Smooth muscle cell (in vitro differentiated cells): ENCODE data around the gene FOXN3. TPM values are rescaled to one million over a fixed set of nuclear protein-coding genes. Genes with fewer than 3 reads are reported as not detected.

Experiments used
- DNase-seq: peaks from one replicate; lab custom pipeline; 2025; ENCODE audit not compliant: unreplicated experiment; lab: John Stamatoyannopoulos, UW
- H2AFZ ChIP-seq: fragments of 200-600 bp; sonication (generic); 2 replicates; pipeline ENCODE4 v1.6.0; 2016; ENCODE audit warnings: antibody characterized with exemption, low read depth, mild to moderate bottlenecking
- H3F3A ChIP-seq: fragments of 200-600 bp; sonication (generic); 2 replicates; pipeline ENCODE4 v1.6.0; 2017; ENCODE audit warnings: antibody characterized with exemption, low read depth
- H3K27ac ChIP-seq: fragments of 200-600 bp; sonication (generic); 2 replicates; pipeline ENCODE4 v1.5.1; 2016; ENCODE audit warnings: low read depth, mild to moderate bottlenecking
- H3K27me3 ChIP-seq: fragments of 200-600 bp; sonication (generic); 2 replicates; pipeline ENCODE4 v1.6.1; 2016; ENCODE audit warnings: low read depth, mild to moderate bottlenecking
- H3K36me3 ChIP-seq: fragments of 200-600 bp; sonication (generic); 2 replicates; pipeline ENCODE4 v1.5.1; 2016; ENCODE audit warnings: low read depth
- H3K4me1 ChIP-seq: fragments of 200-600 bp; sonication (generic); 2 replicates; pipeline ENCODE4 v1.5.1; 2016; ENCODE audit warnings: low read depth
- H3K4me2 ChIP-seq: fragments of 200-600 bp; sonication (generic); 2 replicates; pipeline ENCODE4 v1.6.0; 2016; ENCODE audit warnings: mild to moderate bottlenecking
- H3K4me3 ChIP-seq: fragments of 200-600 bp; sonication (generic); 2 replicates; pipeline ENCODE4 v1.5.1; 2016; ENCODE audit warnings: mild to moderate bottlenecking
- H3K79me2 ChIP-seq: fragments of 200-600 bp; sonication (generic); 2 replicates; pipeline ENCODE4 v1.6.0; 2016; ENCODE audit warnings: low read depth, mild to moderate bottlenecking
- H3K9ac ChIP-seq: fragments of 200-600 bp; sonication (generic); 2 replicates; pipeline ENCODE4 v1.6.0; 2016; ENCODE audit warnings: low read depth
- H3K9me3 ChIP-seq: fragments of 200-600 bp; sonication (generic); replicated peaks from 2 replicates; pipeline ENCODE4 v1.5.1; 2016; ENCODE audit warnings: low read depth
- H4K20me1 ChIP-seq: fragments of 200-600 bp; sonication (generic); 2 replicates; pipeline ENCODE4 v1.6.0; 2016; ENCODE audit warnings: low read depth
- CTCF ChIP-seq: fragments of 200-600 bp; sonication (generic); IDR thresholded peaks from 2 replicates; pipeline ENCODE4 v1.5.1; 2017; ENCODE audit warnings: borderline replicate concordance, mild to moderate bottlenecking, antibody characterized with exemption; ENCODE audit not compliant: insufficient read depth, poor library complexity, severe bottlenecking
- WGBS: methylation state at CpG from one replicate; pipeline ENCODE4 v1.1.7; 2016; ENCODE audit warnings: low lambda C conversion rate; 5-methylcytosine and 5-hydroxymethylcytosine counted together
- polyA plus RNA-seq: library from polyadenylated mRNA; unstranded; fragments of >200 nt; fragmentation: Nextera tagmentation; extraction: Ambion mirVana; gene quantifications from 2 replicates; pipeline ENCODE4 v1.2.1, GENCODE V29; 2016
- total RNA-seq: library from RNA; depleted of rRNA; stranded (reverse); fragments of >200 nt; gene quantifications from 2 replicates; pipeline ENCODE4 v1.2.3, GENCODE V29; 2014

FOXN3 gene
- total and polyA plus RNA-seq, 2 experiments from 2014 or later, result 24.5 to 31.5 TPM

- H3K9ac ChIP-seq, result no peak overlapping the region
- H3K27ac ChIP-seq, result peak overlapping the region; percentile 71
- H3K4me3 ChIP-seq, result no peak overlapping the region
- H3K9me3 ChIP-seq, result no peaks in the 10 kb centered on the region
- H2AFZ ChIP-seq, result no peak overlapping the region
- H3F3A ChIP-seq, result peaks cover 14% of the 10 kb centered on the region
- no peaks in the 10 kb centered on the region for H3K79me2 ChIP-seq
- no peaks in the 10 kb centered on the region for H3K36me3 ChIP-seq
- TF ChIP-seq CTCF, result no peak
- peaks cover 16% of the 10 kb centered on the region for H4K20me1 ChIP-seq
- H3K4me2 ChIP-seq, result no peak overlapping the region
- peaks cover 25% of the 10 kb centered on the region for H3K4me1 ChIP-seq
- WGBS, result 91% methylated on average over 4 of the region's 4 CpGs
- no peaks in the 10 kb centered on the region for H3K27me3 ChIP-seq
- DNase-seq, result no peak
Measured at GRCh38 chr14:89184952-89185351, 232.1 kb downstream of the FOXN3 start.

GRCh38 chr14:89182326-89182725 is 234.7 kb downstream of the FOXN3 start:
- no peaks in the 10 kb centered on the region for H3K27me3 ChIP-seq
- no peak for TF ChIP-seq CTCF
- peaks cover 19% of the 10 kb centered on the region for H3K4me1 ChIP-seq
- no peak overlapping the region for H3K9ac ChIP-seq
- WGBS, result 90% methylated on average over 5 of the region's 5 CpGs
- H4K20me1 ChIP-seq, result peaks cover 16% of the 10 kb centered on the region
- H3K9me3 ChIP-seq, result no peaks in the 10 kb centered on the region
- no peak overlapping the region for H3K27ac ChIP-seq
- peaks cover 9% of the 10 kb centered on the region for H3F3A ChIP-seq
- no peaks in the 10 kb centered on the region for H3K36me3 ChIP-seq
- H3K4me3 ChIP-seq, result no peak overlapping the region
- DNase-seq, result no peak
- no peak overlapping the region for H3K4me2 ChIP-seq
- H2AFZ ChIP-seq, result no peak overlapping the region
- H3K79me2 ChIP-seq, result no peaks in the 10 kb centered on the region

- H4K20me1 ChIP-seq, result peaks cover 6% of the 10 kb centered on the region
- no peak overlapping the region for H3K4me3 ChIP-seq
- no peaks in the 10 kb centered on the region for H3F3A ChIP-seq
- H3K36me3 ChIP-seq, result no peaks in the 10 kb centered on the region
- no peak overlapping the region for H3K27ac ChIP-seq
- no peak overlapping the region for H3K4me2 ChIP-seq
- TF ChIP-seq CTCF, result no peak
- 93% methylated on average over 14 of the region's 14 CpGs for WGBS
- H3K9ac ChIP-seq, result no peak overlapping the region
- H3K79me2 ChIP-seq, result no peaks in the 10 kb centered on the region
- DNase-seq, result no peak
- no peak overlapping the region for H2AFZ ChIP-seq
- no peaks in the 10 kb centered on the region for H3K9me3 ChIP-seq
- no peaks in the 10 kb centered on the region for H3K27me3 ChIP-seq
- H3K4me1 ChIP-seq, result peaks cover 3% of the 10 kb centered on the region
Measured at GRCh38 chr14:89180546-89180945, 236.5 kb downstream of the FOXN3 start.

- no peak for TF ChIP-seq CTCF
Measured at GRCh38 chr14:89179891-89180404, 237.1 kb downstream of the FOXN3 start.

More at GRCh38 chr14:89179891-89180404, 237.1 kb downstream of the FOXN3 start:
- Histone ChIP-seq H4K20me1 (no peaks in the 10 kb centered on the region), H3K4me3 (no peak overlapping the region), H3K9me3 (no peaks in the 10 kb centered on the region), H3K27ac (no peak overlapping the region), H3K4me2 (no peak overlapping the region), H3K4me1 (no peaks in the 10 kb centered on the region), H3K27me3 (no peaks in the 10 kb centered on the region), H3K9ac (no peak overlapping the region), H3F3A (no peaks in the 10 kb centered on the region), H2AFZ (no peak overlapping the region), H3K36me3 (no peaks in the 10 kb centered on the region), H3K79me2 (no peaks in the 10 kb centered on the region)
- DNase-seq, result no peak
- over 99% methylated on average over 13 of the region's 13 CpGs for WGBS
